HepG2 (cell line): ENCODE data around the gene CTNNA1. TPM values are rescaled to one million over a fixed set of nuclear protein-coding genes. Genes with fewer than 3 reads are reported as not detected.

Experiments used
- ATAC-seq: fragments of 200-7000 bp; cut with Tn5 transposase; 3 replicates; pipeline ENCODE4 v1.9.1; 2020; ENCODE audit warnings: mild to moderate bottlenecking, moderate library complexity
- BruUV-seq: library from RNA; stranded (reverse); fragments of 400-500 nt; replicated peaks from 2 replicates; lab custom pipeline; 2021; lab: Mats Ljungman, UMichigan
- CTCF ChIA-PET: fragments of 300-600 bp; formaldehyde crosslinking; extraction: SDS; loops from one replicate; lab custom pipeline; 2021; ENCODE audit warnings: low total read pairs, inconsistent platforms, low intra/inter-chr PET ratio; lab: Yijun Ruan, JAX
- POLR2A ChIA-PET: fragments of 350-600 bp; sonication (Branson Sonifier 250); formaldehyde crosslinking; loops from one replicate; lab custom pipeline; 2020; ENCODE audit warnings: antibody characterized with exemption, inconsistent platforms; lab: Yijun Ruan, JAX
- DNase-seq: peaks from one replicate; pipeline ENCODE4 v3.0.0-alpha.2; 2015; ENCODE audit warnings: low spot score
- FAIRE-seq: peaks from 3 replicates; lab custom pipeline; 2011; peaks lifted over from hg19 to GRCh38; lab: Jason Lieb, UNC
- H2AFZ ChIP-seq: one replicate; pipeline ENCODE4 v1.6.1; 2011; ENCODE audit warnings: low read length, inconsistent platforms
- H3K27ac ChIP-seq: fragments of 300-600 bp; 3 replicates; pipeline ENCODE4 v1.8.0; 2011; ENCODE audit warnings: mixed run types, mild to moderate bottlenecking, mixed read lengths, low read length, inconsistent platforms; ENCODE audit not compliant: insufficient read depth; ENCODE audit errors: extremely low read length
- H3K27me3 ChIP-seq, 2 experiments: fragments of 200-600 bp in 1 of 2; 2 replicates in 1 of 2; 3 replicates in 1 of 2; pipeline versions ENCODE4 v1.6.0 to v1.8.0; 2011; ENCODE audit warnings: low read length in 2 of 2, mild to moderate bottlenecking in 2 of 2, moderate library complexity in 2 of 2, inconsistent platforms in 1 of 2; ENCODE audit not compliant: insufficient read depth in 2 of 2, control insufficient read depth in 1 of 2
- H3K36me3 ChIP-seq, 2 experiments: fragments of 200-600 bp in 1 of 2; replicated peaks in 1 of 2; 2 replicates in 1 of 2; 3 replicates in 1 of 2; pipeline versions ENCODE4 v1.5.1 to v1.8.0; 2011; ENCODE audit warnings: low read length in 2 of 2, inconsistent platforms in 1 of 2; ENCODE audit not compliant: insufficient read depth in 2 of 2, control insufficient read depth in 1 of 2
- H3K4me1 ChIP-seq: 2 replicates; pipeline ENCODE4 v1.5.1; 2012; ENCODE audit warnings: low read length, inconsistent platforms; ENCODE audit not compliant: insufficient read depth
- H3K4me2 ChIP-seq: 2 replicates; pipeline ENCODE4 v1.6.0; 2011; ENCODE audit warnings: low read depth, low read length, inconsistent platforms
- H3K4me3 ChIP-seq, 3 experiments: fragments of 200-600 bp in 1 of 3; sonication (generic), shearing (Covaris generic) in 1 of 3; replicated peaks in 1 of 3; 2 replicates each; pipeline ENCODE4 v1.5.1; 2011 to 2016; ENCODE audit warnings: low read length in 3 of 3, inconsistent platforms in 2 of 3, low read depth in 2 of 3, mild to moderate bottlenecking in 2 of 3, control low read depth in 1 of 3, mixed read lengths in 1 of 3; ENCODE audit not compliant: insufficient read depth in 1 of 3
- H3K79me2 ChIP-seq: one replicate; pipeline ENCODE4 v1.6.1; 2011; ENCODE audit warnings: low read length, inconsistent platforms; ENCODE audit not compliant: insufficient read depth
- H3K9ac ChIP-seq: 2 replicates; pipeline ENCODE4 v1.6.0; 2011; ENCODE audit warnings: mild to moderate bottlenecking, low read depth, low read length, inconsistent platforms; ENCODE audit not compliant: insufficient read depth
- H3K9me3 ChIP-seq: 2 replicates; pipeline ENCODE4 v1.5.1; 2012; ENCODE audit warnings: mild to moderate bottlenecking, low read length
- H4K20me1 ChIP-seq: 2 replicates; pipeline ENCODE4 v1.6.0; 2011; ENCODE audit warnings: inconsistent platforms, mild to moderate bottlenecking, low read length, moderate library complexity; ENCODE audit not compliant: insufficient read depth
- MED8 ChIP-seq: sonication (generic); formaldehyde crosslinking; IDR thresholded peaks from 2 replicates; pipeline ENCODE4 v1.8.1; 2023; ENCODE audit warnings: mild to moderate bottlenecking, missing genetic modification reagents; ENCODE audit not compliant: insufficient replicate concordance
- ZNF709 ChIP-seq: sonication (generic); formaldehyde crosslinking; IDR thresholded peaks from 2 replicates; pipeline ENCODE4 v1.5.0; 2020; ENCODE audit warnings: mild to moderate bottlenecking, missing genetic modification reagents
- WGBS: methylation state at CpG from one replicate; pipeline ENCODE4 v1.1.6; 2017; ENCODE audit warnings: low lambda C conversion rate; 5-methylcytosine and 5-hydroxymethylcytosine counted together
- in situ Hi-C: cut with HindIII; loops from 2 replicates; pipeline ENCODE4 v1.10.0; 2017; ENCODE audit warnings: low pct_unique_long_range_greater_than_20kb; ENCODE audit not compliant: extremely low pct_ligation_motif_present
- intact Hi-C: fragments of 100-400 bp; cut with micrococcal nuclease; formaldehyde crosslinking; loops from one replicate; pipeline ENCODE4 v1.10.0; 2022; ENCODE audit not compliant: unreplicated experiment
- polyA plus RNA-seq, 8 experiments: library from polyadenylated mRNA; depleted of rRNA in 3 of 8; stranded (reverse) in 7 of 8; unstranded in 1 of 8; fragments of >200 nt; fragmentation: Illumina TruSeq in 4 of 8; extraction: Trizol in 4 of 8; gene quantifications; 2 replicates each; pipeline versions ENCODE4 v1.2.1 to v1.2.3, GENCODE V29; 2011 to 2016; ENCODE audit warnings: low read depth in 4 of 8, missing spikeins in 1 of 8, mixed read lengths in 1 of 8; ENCODE audit not compliant: insufficient read depth in 1 of 8
- total RNA-seq, 5 experiments: library from RNA; depleted of rRNA; stranded (reverse); fragments of >200 nt; fragmentation: Illumina TruSeq; extraction: Trizol; gene quantifications; 2 replicates each; pipeline ENCODE4 v1.2.3, GENCODE V29; 2016; ENCODE audit warnings: low read depth in 1 of 5
- TF ChIP-seq, protein P1 (sequence below): sonication (generic); formaldehyde crosslinking; IDR thresholded peaks from 2 replicates; pipeline ENCODE4 v1.5.1; 2020; ENCODE audit warnings: mild to moderate bottlenecking, missing genetic modification reagents, moderate library complexity

CTNNA1 gene
- total and polyA plus RNA-seq, 2 of the 13 experiments (the other 11 are each of a cell fraction or from before 2014, with no cell fraction given) = 66.8 to 162 TPM

DNA sequence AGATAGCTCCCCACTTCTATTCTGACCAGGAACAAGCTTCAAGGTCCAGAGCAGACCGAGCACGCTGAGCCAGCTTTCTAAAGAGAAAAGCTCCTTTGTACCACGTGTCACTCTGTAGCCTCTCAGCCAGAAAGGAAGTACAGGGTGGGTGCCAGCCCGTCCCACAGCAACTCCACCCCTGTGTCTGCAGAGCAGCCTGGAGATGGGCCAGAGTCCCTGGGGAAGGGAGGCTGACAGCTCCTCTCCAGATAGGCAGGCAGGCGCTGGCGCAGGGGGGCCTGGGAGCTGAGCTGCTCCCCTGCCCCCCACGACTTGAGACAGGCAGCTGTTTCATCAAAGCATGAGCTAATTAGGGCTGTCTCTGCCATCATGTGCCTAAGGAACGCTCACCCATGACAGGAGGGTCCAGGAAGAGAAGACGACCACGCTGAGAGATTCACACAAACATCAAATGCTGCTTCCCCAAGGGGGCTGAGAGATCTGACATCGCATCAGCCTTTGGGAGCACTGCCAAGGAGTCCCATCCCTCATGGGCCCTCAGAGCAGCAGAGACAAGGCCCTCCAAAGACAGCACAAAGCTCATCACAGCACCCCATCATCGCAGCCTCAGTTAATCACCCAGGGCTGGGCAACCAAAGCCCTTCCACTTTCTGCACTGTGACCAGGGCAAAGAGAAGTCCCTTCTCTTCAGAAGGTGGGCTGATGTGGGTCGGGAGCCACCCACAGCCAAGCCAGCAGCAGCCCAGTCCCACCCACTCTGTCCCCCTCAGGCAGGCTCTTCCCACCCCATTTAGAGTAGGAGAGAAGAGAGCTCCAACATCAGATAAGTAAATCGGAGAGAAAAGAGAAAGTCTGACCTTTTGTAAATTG, 200.4 kb downstream of the CTNNA1 start:
- H3K9ac ChIP-seq = no peak overlapping the region
- ChIA-PET POLR2A (interaction anchor here (4.5 kb wide), 1 partner anchor 11 kb away, joined by 25 read pairs; no protein-coding TSS in a partner anchor), CTCF (no interaction called here)
- TF ChIP-seq MED8 (CRISPR knock-in tag) (no peak), ZNF709 (no peak)
- TF ChIP-seq, protein P1, sequence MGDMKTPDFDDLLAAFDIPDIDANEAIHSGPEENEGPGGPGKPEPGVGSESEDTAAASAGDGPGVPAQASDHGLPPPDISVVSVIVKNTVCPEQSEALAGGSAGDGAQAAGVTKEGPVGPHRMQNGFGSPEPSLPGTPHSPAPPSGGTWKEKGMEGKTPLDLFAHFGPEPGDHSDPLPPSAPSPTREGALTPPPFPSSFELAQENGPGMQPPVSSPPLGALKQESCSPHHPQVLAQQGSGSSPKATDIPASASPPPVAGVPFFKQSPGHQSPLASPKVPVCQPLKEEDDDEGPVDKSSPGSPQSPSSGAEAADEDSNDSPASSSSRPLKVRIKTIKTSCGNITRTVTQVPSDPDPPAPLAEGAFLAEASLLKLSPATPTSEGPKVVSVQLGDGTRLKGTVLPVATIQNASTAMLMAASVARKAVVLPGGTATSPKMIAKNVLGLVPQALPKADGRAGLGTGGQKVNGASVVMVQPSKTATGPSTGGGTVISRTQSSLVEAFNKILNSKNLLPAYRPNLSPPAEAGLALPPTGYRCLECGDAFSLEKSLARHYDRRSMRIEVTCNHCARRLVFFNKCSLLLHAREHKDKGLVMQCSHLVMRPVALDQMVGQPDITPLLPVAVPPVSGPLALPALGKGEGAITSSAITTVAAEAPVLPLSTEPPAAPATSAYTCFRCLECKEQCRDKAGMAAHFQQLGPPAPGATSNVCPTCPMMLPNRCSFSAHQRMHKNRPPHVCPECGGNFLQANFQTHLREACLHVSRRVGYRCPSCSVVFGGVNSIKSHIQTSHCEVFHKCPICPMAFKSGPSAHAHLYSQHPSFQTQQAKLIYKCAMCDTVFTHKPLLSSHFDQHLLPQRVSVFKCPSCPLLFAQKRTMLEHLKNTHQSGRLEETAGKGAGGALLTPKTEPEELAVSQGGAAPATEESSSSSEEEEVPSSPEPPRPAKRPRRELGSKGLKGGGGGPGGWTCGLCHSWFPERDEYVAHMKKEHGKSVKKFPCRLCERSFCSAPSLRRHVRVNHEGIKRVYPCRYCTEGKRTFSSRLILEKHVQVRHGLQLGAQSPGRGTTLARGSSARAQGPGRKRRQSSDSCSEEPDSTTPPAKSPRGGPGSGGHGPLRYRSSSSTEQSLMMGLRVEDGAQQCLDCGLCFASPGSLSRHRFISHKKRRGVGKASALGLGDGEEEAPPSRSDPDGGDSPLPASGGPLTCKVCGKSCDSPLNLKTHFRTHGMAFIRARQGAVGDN (CRISPR knock-in tag) = peak; percentile 9; the same call in 1 of the 2 replicates
- no peaks in the 10 kb centered on the region for H3K79me2 ChIP-seq
- H3K4me3 ChIP-seq = no peak overlapping the region
- H3K36me3 ChIP-seq = no peaks in the 10 kb centered on the region; a peak in 1 of 5 replicates
- H2AFZ ChIP-seq = no peak overlapping the region
- intact Hi-C loops = no loop called here
- ATAC-seq (peak; percentile 28), DNase-seq (no peak), FAIRE-seq (no peak)
- H3K27me3 ChIP-seq = no peaks in the 10 kb centered on the region
- WGBS = 72% methylated on average over 7 of the region's 14 CpGs
- H3K9me3 ChIP-seq = no peaks in the 10 kb centered on the region
- no peak overlapping the region for H3K27ac ChIP-seq
- in situ Hi-C loops = loop anchor here (25.0 kb wide), 1 partner anchor 309 kb away; no protein-coding TSS in a partner anchor
- no TSS peak for BruUV-seq
- peaks cover 32% of the 10 kb centered on the region for H3K4me1 ChIP-seq
- no peak overlapping the region for H3K4me2 ChIP-seq
- no peaks in the 10 kb centered on the region for H4K20me1 ChIP-seq
